GM12875 (cell line): ENCODE data around the gene CLVS2.

Source experiments
- H3K4me3 ChIP-seq: one replicate; pipeline ENCODE4 v1.5.1; 2011; ENCODE audit warnings: low read depth, low read length, control low read depth
- CTCF ChIP-seq: IDR thresholded peaks from 2 replicates; pipeline ENCODE4 v1.5.1; 2011; ENCODE audit warnings: low read depth, mild to moderate bottlenecking, control low read depth, inconsistent platforms, low read length, moderate library complexity, borderline replicate concordance; ENCODE audit not compliant: insufficient read depth

Gene CLVS2

GRCh38 chr6:123022975-123023374, 26.9 kb downstream of the CLVS2 start:
- H3K4me3 ChIP-seq, result no peak overlapping the region
- no peak for TF ChIP-seq CTCF

GRCh38 chr6:123024976-123025375, 28.9 kb downstream of the CLVS2 start:
- TF ChIP-seq CTCF, result no peak
- H3K4me3 ChIP-seq, result no peak overlapping the region

- no peak for TF ChIP-seq CTCF
- H3K4me3 ChIP-seq, result no peak overlapping the region
These were observed 31.4 kb downstream of the CLVS2 start for GRCh38 chr6:123027408-123027807.

- H3K4me3 ChIP-seq, result no peak overlapping the region
- TF ChIP-seq CTCF, result no peak
These were observed 32.2 kb downstream of the CLVS2 start for GRCh38 chr6:123028263-123028662.

GRCh38 chr6:123030282-123030681, 34.2 kb downstream of the CLVS2 start:
- H3K4me3 ChIP-seq, result no peak overlapping the region
- no peak for TF ChIP-seq CTCF

- H3K4me3 ChIP-seq, result no peak overlapping the region
- no peak for TF ChIP-seq CTCF
These were observed 40.6 kb downstream of the CLVS2 start for GRCh38 chr6:123036648-123037047.

- H3K4me3 ChIP-seq, result no peak overlapping the region
- no peak for TF ChIP-seq CTCF
These were observed 43.4 kb downstream of the CLVS2 start for GRCh38 chr6:123039431-123039830.
